MG63 (cell line): Measurements from ENCODE around the gene CDC45. TPM values are rescaled to one million over a fixed set of nuclear protein-coding genes. Genes with fewer than 3 reads are reported as not detected.

Experiments
- DNase-seq: peaks from one replicate; pipeline ENCODE4 v3.0.0-alpha.2; 2020
- H3K27me3 ChIP-seq: fragments of 250-450 bp; sonication (Bioruptor Pico); 2 replicates; pipeline ENCODE4 v1.5.1; 2020; ENCODE audit warnings: mild to moderate bottlenecking, moderate library complexity
- H3K36me3 ChIP-seq: fragments of 250-450 bp; sonication (Bioruptor Pico); 2 replicates; pipeline ENCODE4 v1.5.1; 2020; ENCODE audit warnings: mild to moderate bottlenecking, moderate library complexity
- H3K4me3 ChIP-seq: fragments of 250-450 bp; sonication (Bioruptor Pico); 2 replicates; pipeline ENCODE4 v1.5.1; 2020; ENCODE audit warnings: mild to moderate bottlenecking, moderate library complexity
- H3K9me3 ChIP-seq: fragments of 250-450 bp; sonication (Bioruptor Pico); 2 replicates; pipeline ENCODE4 v1.5.1; 2020; ENCODE audit warnings: mild to moderate bottlenecking, moderate library complexity
- total RNA-seq: library from RNA; depleted of rRNA; stranded (reverse); fragments of >200 nt; shearing (Covaris generic); gene quantifications from 2 replicates; pipeline ENCODE4 v1.2.3, GENCODE V29; 2014; ENCODE audit warnings: low replicate concordance

Gene CDC45
- total RNA-seq, 1 experiment from 2014 or later = 81.8 TPM

DNA sequence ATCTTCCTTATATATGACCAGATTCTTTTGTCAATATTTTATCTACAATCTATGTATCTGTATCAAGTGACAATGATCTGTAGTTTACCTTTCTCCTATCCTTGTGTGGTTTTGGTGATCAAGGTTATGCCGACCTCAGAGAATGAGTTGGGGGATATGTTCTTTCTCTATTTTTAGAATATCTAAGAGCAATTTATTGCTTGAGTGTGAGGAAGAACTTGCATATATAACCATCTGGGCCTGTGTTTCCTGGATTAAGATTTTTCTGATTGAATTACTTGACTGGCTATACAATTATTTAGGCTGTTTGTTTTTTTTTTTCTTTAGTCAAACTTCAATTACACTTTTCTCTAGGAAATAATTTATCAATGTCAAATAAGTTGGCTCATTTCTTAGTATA is 18.2 kb upstream of the CDC45 start:
- peaks cover 68% of the 10 kb centered on the region for H3K36me3 ChIP-seq
- DNase-seq = no peak
- H3K4me3 ChIP-seq = no peak overlapping the region
- H3K27me3 ChIP-seq = no peaks in the 10 kb centered on the region
- H3K9me3 ChIP-seq = no peaks in the 10 kb centered on the region

DNA sequence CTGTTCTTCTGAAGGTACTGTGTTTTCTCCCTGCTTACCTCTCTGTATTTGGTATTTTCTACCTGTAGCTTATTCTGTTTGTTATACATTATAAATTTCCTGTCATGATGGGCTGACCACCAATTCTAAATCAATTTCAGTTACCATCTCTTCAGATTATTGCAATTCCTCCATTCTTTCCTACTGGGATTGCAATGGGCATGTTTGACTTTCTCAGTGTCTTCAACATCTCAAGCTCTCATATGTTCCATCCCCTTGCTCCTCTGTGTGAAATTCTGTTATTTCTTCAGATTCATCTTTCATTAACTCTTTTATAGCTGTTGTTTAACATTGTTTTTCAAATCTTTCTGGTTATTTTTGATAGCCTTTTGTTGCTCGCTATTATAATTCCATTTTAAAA is 16.7 kb upstream of the CDC45 start:
- Histone ChIP-seq H3K9me3 (no peaks in the 10 kb centered on the region), H3K36me3 (peaks cover 71% of the 10 kb centered on the region)

GRCh38 chr22:19463491-19464469 is 15.9 kb upstream of the CDC45 start:
- no peak for DNase-seq
- H3K36me3 ChIP-seq = peaks cover 67% of the 10 kb centered on the region
- H3K27me3 ChIP-seq = no peaks in the 10 kb centered on the region
- H3K4me3 ChIP-seq = no peak overlapping the region
- no peaks in the 10 kb centered on the region for H3K9me3 ChIP-seq

More for the DNA sequence above, 16.7 kb upstream of the CDC45 start:
- Histone ChIP-seq H3K27me3 (no peaks in the 10 kb centered on the region), H3K4me3 (no peak overlapping the region)
- no peak for DNase-seq

DNA sequence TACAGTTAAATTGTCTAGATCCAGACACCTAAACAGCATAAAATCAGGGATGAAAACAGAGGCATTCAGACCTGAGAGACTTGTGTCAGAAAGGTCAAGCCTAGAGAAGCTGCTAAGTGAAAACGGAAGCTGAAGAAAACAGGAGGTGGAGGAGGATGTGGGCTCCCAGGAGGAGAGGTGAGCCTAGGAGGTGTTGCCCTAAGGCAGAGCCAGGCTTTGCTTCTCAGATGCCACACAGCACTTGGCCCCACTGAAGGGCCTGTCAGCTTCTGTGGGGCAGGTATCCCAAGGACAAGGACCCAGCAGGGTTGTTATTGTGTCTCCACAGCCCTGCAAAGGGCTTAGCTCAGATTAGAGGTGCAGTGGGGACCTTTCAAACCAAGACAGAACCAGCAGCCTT is 15.2 kb upstream of the CDC45 start:
- H3K9me3 ChIP-seq = no peaks in the 10 kb centered on the region
- H3K36me3 ChIP-seq = peaks cover 69% of the 10 kb centered on the region
- no peak for DNase-seq
- no peak overlapping the region for H3K4me3 ChIP-seq
- no peaks in the 10 kb centered on the region for H3K27me3 ChIP-seq

DNA sequence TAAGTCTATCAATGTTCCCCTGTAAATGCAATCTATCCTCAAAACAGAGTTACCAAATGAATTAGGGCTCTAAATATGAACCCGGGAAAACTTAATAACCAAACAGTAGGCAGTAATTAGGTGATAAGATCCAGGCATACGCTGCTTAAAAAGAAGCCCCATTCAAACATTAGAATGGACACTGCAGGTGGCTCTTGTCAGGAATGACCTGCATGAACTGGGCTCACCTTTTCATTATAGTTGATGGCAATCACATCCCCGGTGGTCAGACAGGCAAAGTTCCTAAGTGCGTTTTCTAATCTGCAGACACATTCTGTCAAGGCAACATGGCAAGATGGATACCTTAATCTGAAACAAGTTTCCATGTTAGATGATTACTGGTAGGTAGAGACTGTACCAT is 14.7 kb upstream of the CDC45 start:
- no peaks in the 10 kb centered on the region for H3K9me3 ChIP-seq
- no peaks in the 10 kb centered on the region for H3K27me3 ChIP-seq
- H3K36me3 ChIP-seq = peaks cover 73% of the 10 kb centered on the region
- H3K4me3 ChIP-seq = no peak overlapping the region
- no peak for DNase-seq

DNA sequence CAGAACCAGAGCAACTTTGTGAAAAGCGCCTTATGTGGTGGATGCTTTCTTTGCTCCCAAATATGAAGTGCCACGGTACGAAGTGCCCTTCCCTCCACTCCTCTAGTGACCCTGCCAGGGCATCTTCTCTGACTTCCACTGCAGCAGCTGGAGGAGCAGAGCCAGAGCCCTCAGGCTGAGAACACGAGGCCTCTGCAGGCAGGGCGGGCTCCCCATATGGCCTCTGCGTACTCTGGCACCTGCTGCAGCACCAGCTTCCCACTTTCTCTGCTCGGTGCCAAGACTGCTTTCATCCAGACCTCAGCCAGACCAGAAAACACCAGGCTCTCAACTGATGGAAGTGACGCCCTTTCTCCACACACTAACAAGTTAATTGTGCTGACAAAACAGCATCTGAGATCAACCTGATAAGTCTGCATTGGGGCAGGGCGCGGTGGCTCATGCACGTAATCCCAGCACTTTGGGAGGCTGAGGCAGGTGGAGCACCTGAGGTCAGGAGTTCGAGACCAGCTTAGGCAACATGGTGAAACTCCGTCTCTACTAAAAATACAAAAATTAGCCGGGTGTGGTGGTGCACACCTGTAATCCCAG is 13.5 kb upstream of the CDC45 start:
- Histone ChIP-seq H3K36me3 (peaks cover 72% of the 10 kb centered on the region), H3K27me3 (no peaks in the 10 kb centered on the region), H3K4me3 (no peak overlapping the region), H3K9me3 (no peaks in the 10 kb centered on the region)
- DNase-seq = no peak

- no peak for DNase-seq
- Histone ChIP-seq H3K9me3 (no peaks in the 10 kb centered on the region), H3K36me3 (peaks cover 77% of the 10 kb centered on the region)
Observed at GRCh38 chr22:19466848-19467752, 12.6 kb upstream of the CDC45 start.

GRCh38 chr22:19467912-19468311 is 11.8 kb upstream of the CDC45 start:
- H3K4me3 ChIP-seq = no peak overlapping the region
- peaks cover 80% of the 10 kb centered on the region for H3K36me3 ChIP-seq
- H3K27me3 ChIP-seq = no peaks in the 10 kb centered on the region
- no peaks in the 10 kb centered on the region for H3K9me3 ChIP-seq
- DNase-seq = no peak

More at GRCh38 chr22:19466848-19467752, 12.6 kb upstream of the CDC45 start:
- H3K27me3 ChIP-seq = no peaks in the 10 kb centered on the region
- no peak overlapping the region for H3K4me3 ChIP-seq

DNA sequence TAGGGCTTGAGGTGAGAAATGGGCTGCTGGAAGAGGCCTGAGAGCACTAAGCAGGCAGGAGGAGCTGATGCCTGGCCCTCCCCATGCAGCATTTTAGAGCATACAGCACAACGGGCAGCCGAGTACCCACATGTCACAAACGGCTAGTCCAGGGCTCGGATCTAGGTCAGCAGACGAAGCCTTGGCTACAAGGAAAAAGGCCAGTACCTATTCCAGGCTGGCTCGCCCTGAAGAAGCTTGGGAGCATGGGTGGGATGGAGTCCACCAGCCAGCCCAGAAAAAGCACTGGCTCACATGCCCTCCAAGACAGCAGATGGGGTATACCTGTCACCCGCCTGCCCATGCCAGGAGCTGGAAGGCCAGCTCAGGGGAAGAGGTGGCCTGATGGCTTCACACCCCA is 10.3 kb upstream of the CDC45 start:
- no peaks in the 10 kb centered on the region for H3K27me3 ChIP-seq
- no peak overlapping the region for H3K4me3 ChIP-seq
- no peak for DNase-seq
- peaks cover 83% of the 10 kb centered on the region for H3K36me3 ChIP-seq
- H3K9me3 ChIP-seq = no peaks in the 10 kb centered on the region

- DNase-seq = no peak
- Histone ChIP-seq H3K4me3 (no peak overlapping the region), H3K27me3 (no peaks in the 10 kb centered on the region), H3K9me3 (no peaks in the 10 kb centered on the region), H3K36me3 (peaks cover 83% of the 10 kb centered on the region)
Observed at GRCh38 chr22:19470010-19470409, 9.7 kb upstream of the CDC45 start.

DNA sequence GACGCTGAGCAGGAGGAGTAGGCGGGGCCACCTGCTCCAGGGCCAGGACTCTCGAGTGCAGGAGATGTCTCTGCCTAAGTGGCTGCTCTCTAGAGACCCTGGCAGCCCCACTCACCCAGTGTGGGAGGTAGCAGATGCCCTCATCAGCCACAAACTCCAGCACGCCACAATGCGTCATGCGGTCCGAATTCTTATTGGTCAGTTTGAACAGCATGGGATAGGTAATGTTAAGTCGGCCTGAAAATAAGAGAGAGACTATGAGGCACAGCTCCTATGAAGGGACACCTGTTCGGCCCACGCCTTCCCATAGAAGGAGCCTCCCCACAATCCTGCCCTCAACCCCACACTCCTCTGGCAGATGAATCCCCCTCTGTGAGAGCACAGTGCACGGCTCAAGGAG is 8.1 kb upstream of the CDC45 start:
- no peak for DNase-seq
- no peak overlapping the region for H3K4me3 ChIP-seq
- peaks cover 83% of the 10 kb centered on the region for H3K36me3 ChIP-seq
- no peaks in the 10 kb centered on the region for H3K27me3 ChIP-seq
- no peaks in the 10 kb centered on the region for H3K9me3 ChIP-seq

- Histone ChIP-seq H3K36me3 (peaks cover 81% of the 10 kb centered on the region), H3K27me3 (no peaks in the 10 kb centered on the region), H3K9me3 (no peaks in the 10 kb centered on the region), H3K4me3 (no peak overlapping the region)
- DNase-seq = no peak
Observed at GRCh38 chr22:19472233-19472632, 7.5 kb upstream of the CDC45 start.

DNA sequence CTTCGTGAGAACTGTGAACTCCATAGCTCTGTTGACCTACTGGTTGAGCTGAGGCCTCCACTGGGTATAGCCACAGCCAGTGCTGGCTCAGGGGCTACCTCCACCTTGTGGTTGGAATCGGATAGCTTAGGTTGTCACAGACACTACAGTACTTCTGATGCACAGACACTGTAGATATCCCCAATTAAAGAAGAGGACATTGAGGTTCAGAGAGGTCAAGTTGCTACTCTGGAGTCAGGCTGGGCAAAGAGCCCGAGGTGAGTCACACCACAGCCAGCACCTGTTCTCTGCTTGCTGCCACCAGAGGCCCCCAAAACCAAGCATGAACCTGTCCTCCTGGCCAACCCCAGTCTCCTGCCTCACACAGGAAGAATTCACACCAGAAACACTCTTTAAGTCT is 6.1 kb upstream of the CDC45 start:
- peak; percentile 49 for DNase-seq
- Histone ChIP-seq H3K4me3 (no peak overlapping the region), H3K36me3 (peaks cover 71% of the 10 kb centered on the region), H3K9me3 (no peaks in the 10 kb centered on the region), H3K27me3 (no peaks in the 10 kb centered on the region)

DNA sequence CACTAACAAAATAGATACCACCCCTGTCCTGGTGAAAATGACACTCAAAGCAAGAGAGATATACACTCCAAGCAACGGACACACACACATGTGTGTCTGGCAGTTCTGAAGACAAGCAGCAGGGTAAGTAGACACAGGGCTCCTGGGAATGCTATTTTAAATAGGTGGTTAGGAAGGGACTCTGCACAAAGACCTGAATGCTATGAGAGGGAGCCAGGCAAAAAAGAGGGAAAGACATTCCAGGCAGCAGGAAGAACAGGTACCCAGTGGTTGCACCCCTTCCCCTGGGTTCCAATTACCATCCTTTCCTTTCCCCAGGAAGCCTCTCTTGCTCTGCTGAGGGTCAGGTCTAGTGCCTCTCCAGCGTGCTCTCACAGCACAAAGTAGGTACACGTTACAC is 3.7 kb upstream of the CDC45 start:
- Histone ChIP-seq H3K9me3 (no peaks in the 10 kb centered on the region), H3K36me3 (peaks cover 60% of the 10 kb centered on the region), H3K4me3 (no peak overlapping the region), H3K27me3 (no peaks in the 10 kb centered on the region)
- no peak for DNase-seq

DNA sequence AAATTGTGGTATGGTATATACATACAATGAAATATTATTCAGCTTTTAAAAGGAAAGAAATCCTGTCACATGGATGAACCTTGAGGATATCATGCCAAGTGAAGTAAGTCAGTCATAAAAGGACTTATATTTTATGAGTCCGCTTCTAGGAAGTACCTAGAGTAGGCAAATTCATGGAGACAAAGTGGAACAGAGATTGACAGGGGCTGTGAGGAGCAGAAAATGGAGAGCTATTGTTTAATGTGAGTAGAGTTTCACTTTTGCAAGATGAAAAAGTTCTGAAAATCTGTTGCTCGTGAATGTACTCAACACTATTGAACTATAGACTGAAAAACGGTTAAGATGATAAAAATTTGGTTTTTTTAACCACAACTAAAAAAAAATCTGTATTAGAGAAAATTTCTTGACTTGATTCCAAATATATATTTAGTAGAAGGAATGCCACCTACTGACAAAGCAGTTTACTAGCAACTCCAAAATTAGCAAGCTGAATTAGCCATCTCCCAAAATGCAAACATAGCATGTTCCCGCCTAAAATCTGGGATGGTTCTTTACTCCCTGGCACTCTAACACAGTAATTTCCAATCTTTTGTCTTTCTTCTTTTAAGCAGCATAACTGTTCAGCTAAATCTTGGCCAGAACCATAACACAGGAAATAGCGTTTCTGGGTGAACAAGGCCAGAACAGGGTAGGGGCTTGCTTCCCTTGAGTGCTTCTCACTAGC is 2.2 kb upstream of the CDC45 start:
- Histone ChIP-seq H3K36me3 (peaks cover 56% of the 10 kb centered on the region), H3K4me3 (peak overlapping the region; percentile 71), H3K27me3 (no peaks in the 10 kb centered on the region), H3K9me3 (no peaks in the 10 kb centered on the region)
- no peak for DNase-seq
